Glutamatergic neuron (in vitro differentiated cells): ENCODE measurements around the gene SECTM1. TPM values are rescaled to one million over a fixed set of nuclear protein-coding genes. Genes with fewer than 3 reads are reported as not detected.

ENCODE experiments used
- DNase-seq: peaks from one replicate; pipeline ENCODE4 v3.0.0; 2022
- H3K27ac Mint-ChIP-seq: one replicate; pipeline ENCODE4 v1.8.0; 2020; ENCODE audit warnings: mild to moderate bottlenecking, mixed read lengths, inconsistent platforms; ENCODE audit not compliant: unreplicated experiment
- H3K27me3 Mint-ChIP-seq: one replicate; pipeline ENCODE4 v1.8.0; 2020; ENCODE audit warnings: mild to moderate bottlenecking, moderate library complexity, mixed read lengths, inconsistent platforms; ENCODE audit not compliant: unreplicated experiment
- H3K36me3 Mint-ChIP-seq: one replicate; pipeline ENCODE4 v1.8.0; 2020; ENCODE audit warnings: mild to moderate bottlenecking, mixed read lengths, inconsistent platforms; ENCODE audit not compliant: unreplicated experiment
- H3K4me1 Mint-ChIP-seq: one replicate; pipeline ENCODE4 v1.8.0; 2020; ENCODE audit warnings: mild to moderate bottlenecking, low read depth, mixed read lengths, inconsistent platforms; ENCODE audit not compliant: unreplicated experiment
- H3K4me3 Mint-ChIP-seq: one replicate; pipeline ENCODE4 v1.8.0; 2020; ENCODE audit warnings: mild to moderate bottlenecking, mixed read lengths, inconsistent platforms; ENCODE audit not compliant: unreplicated experiment
- H3K9me3 Mint-ChIP-seq: one replicate; pipeline ENCODE4 v1.8.0; 2020; ENCODE audit warnings: mild to moderate bottlenecking, moderate library complexity, mixed read lengths, inconsistent platforms; ENCODE audit not compliant: unreplicated experiment
- total RNA-seq: library from RNA; stranded (reverse); fragmentation: NEBNext Ultra II Directional; extraction: Animal tissue kit (Norgen Biotek cat#: 25700); gene quantifications from one replicate; pipeline ENCODE4 v1.2.1, GENCODE V29; 2021; ENCODE audit not compliant: unreplicated experiment
- TF ChIP-seq, protein P1 (sequence below): fragments of 200-600 bp; sonication (generic); IDR thresholded peaks from one replicate; pipeline ENCODE4 v1.5.0; 2021; ENCODE audit not compliant: partially characterized antibody, unreplicated experiment

Gene SECTM1
- total RNA-seq, 1 donor from 2014 or later: 0.29 TPM

DNA sequence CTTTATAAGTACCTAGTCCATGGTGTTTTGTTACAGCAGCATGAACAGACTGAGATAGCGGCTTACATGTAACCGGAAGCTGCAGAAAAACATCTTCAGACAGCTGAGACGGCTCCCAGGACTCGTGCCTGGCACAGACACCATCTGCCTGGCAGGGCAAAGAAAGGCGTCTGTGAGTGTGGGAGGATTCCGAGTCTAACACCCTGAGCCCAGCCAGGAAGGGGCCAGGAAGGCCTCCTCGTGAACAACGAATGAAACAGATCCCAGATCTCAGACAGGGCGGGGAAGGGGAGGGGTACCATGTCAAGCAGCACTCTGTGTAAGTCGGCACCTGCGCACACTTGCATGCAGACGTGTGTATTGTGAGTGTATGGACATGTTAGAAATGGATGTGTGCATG, 55.7 kb downstream of the SECTM1 start:
- Mint-ChIP-seq H3K27me3 (peaks cover 3% of the 10 kb centered on the region), H3K27ac (no peak overlapping the region), H3K4me3 (no peak overlapping the region)

DNA sequence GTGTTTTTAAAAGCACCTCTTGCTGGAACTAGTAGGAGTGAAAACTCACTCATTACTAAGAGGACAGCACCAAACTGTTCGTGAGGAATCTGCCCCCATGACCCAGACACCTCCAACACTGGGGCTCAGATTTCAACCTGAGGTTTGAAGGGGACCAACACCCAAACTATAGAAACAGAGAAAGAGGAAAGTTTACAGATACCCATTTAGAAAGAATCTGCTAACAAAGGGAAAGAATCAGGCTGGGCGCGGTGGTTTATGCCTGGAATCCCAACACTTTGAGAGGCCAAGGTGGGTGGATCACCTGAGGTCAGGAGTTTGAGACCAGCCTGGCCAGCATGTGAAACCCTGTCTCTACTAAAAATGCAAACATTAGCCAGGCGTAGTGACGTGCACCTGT, 56.6 kb downstream of the SECTM1 start:
- peaks cover 5% of the 10 kb centered on the region for H3K36me3 Mint-ChIP-seq
- no peak overlapping the region for H3K27ac Mint-ChIP-seq
- peak overlapping the region; percentile 46 for H3K4me3 Mint-ChIP-seq
- H3K4me1 Mint-ChIP-seq: peaks cover 13% of the 10 kb centered on the region
- H3K9me3 Mint-ChIP-seq: peaks cover 13% of the 10 kb centered on the region
- peaks cover 6% of the 10 kb centered on the region for H3K27me3 Mint-ChIP-seq
- no peak for DNase-seq
- TF ChIP-seq, protein P1, sequence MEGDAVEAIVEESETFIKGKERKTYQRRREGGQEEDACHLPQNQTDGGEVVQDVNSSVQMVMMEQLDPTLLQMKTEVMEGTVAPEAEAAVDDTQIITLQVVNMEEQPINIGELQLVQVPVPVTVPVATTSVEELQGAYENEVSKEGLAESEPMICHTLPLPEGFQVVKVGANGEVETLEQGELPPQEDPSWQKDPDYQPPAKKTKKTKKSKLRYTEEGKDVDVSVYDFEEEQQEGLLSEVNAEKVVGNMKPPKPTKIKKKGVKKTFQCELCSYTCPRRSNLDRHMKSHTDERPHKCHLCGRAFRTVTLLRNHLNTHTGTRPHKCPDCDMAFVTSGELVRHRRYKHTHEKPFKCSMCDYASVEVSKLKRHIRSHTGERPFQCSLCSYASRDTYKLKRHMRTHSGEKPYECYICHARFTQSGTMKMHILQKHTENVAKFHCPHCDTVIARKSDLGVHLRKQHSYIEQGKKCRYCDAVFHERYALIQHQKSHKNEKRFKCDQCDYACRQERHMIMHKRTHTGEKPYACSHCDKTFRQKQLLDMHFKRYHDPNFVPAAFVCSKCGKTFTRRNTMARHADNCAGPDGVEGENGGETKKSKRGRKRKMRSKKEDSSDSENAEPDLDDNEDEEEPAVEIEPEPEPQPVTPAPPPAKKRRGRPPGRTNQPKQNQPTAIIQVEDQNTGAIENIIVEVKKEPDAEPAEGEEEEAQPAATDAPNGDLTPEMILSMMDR: no peak

More for the DNA sequence above, 55.7 kb downstream of the SECTM1 start:
- Mint-ChIP-seq H3K9me3 (peaks cover 9% of the 10 kb centered on the region), H3K36me3 (no peaks in the 10 kb centered on the region), H3K4me1 (peaks cover 11% of the 10 kb centered on the region)
- TF ChIP-seq, protein P1: no peak
- no peak for DNase-seq

DNA sequence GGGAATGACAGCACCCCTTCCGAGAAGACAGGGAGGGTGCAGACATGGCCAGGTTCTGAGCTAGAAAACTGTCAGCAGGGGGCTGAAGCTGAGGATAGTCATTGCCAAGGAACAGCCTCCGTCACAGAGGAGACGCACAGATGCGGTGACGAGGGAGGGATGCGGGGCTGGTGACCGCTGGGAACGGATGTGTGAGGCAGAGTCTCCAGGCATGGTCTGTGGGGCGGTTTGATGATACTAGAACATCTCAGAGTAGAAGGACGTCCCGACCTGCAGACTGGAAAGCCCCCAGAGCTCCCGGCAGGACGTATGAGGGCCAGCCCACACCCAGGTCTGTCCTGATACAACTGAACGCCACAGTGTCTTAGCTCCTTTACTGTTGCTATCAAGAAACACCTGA, 58.2 kb downstream of the SECTM1 start:
- Mint-ChIP-seq H3K4me3 (peak overlapping the region; percentile 60), H3K9me3 (peaks cover 11% of the 10 kb centered on the region), H3K27me3 (peaks cover 5% of the 10 kb centered on the region), H3K27ac (peak overlapping the region; percentile 38), H3K36me3 (peaks cover 5% of the 10 kb centered on the region), H3K4me1 (peaks cover 17% of the 10 kb centered on the region)
- TF ChIP-seq, protein P1: no peak
- no peak for DNase-seq

DNA sequence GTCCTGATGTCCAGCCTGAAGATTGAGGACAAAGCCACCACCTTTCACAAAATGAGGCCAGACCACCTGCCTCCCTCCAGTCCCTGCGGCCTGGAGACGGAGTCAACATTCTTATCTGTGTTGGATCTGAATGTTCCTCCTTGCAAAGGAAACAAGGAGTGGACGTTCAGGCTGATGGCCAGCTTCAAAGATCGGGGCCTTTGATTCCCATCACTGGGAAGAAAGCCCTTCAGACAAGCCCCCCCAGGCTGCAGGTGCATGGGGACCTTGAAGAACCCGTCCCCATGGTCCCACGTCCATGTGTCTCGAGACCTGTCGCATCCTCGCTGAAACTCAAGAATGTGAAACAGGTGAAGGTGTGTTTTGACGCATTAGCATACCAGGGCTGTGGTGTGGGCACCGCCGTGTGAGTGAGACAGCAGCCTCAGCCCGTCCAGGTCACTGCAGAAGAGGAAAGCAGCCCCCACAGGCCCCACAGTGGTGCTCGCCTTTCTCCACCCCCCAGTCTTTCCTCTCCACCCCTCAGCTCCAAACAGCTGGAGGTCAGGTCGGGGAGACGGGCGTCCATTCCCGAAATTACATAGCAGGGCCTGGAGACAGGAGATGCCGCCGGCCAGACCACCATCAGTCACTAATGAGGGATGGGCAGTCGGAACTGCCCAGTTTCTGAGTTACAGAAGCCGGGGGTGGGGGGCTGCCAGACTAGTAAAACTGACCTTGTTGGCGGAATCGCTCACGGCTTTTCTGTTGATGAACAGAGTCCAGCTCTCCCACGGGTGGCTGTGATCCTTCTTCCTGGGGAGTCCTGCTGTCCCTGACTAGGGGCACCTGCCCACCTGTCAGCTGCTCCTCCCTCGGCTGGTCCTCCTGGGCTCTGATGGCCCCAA, 59.2 kb downstream of the SECTM1 start:
- TF ChIP-seq, protein P1: no peak
- Mint-ChIP-seq H3K36me3 (peaks cover 5% of the 10 kb centered on the region), H3K4me1 (peaks cover 26% of the 10 kb centered on the region), H3K9me3 (peaks cover 12% of the 10 kb centered on the region), H3K4me3 (peak overlapping the region; percentile 78), H3K27ac (no peak overlapping the region), H3K27me3 (peaks cover 5% of the 10 kb centered on the region)
- DNase-seq: no peak

DNA sequence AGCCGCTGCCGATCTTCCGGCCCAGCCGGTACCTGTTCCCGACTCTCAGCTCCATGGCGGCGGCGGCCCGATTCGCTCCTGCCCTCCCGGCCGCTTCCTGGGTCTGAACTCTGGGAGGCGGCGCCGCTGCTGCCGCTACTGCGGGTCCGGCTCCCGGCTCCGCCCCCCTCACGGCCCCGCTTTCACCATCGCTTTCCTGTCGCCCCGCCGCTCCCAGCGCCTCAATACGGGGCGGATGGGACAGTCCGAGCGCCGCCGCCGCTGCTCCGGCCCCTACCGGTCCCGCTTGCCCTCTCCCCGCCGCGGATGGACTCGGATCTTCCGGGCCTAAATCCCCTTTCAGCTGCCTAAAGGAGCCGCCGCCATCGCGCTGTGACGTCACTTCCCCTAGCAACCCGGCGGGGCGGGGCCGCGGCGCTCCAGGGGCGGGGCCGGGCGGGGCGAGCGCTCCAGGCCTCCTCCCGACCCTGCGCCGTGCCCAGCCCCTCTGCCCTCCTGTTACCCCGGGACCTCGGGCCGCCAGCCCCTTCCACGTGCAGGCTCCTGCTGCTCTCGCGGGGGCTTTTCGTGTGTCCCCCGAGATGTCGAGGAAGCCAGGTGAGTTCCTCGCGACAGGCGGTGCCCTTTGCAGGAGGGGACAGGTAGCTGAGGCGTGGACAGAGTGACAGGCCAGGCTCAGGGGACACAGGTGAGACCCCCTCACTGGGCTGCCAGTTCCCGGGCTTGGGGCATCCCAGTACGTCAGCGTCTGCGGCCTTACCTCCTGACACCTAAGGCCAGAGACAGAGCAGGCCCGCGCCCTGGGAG, 60.0 kb downstream of the SECTM1 start, which contains the start of gene CSNK1D:
Gene CSNK1D (minus strand): TSS at position 374 of the 807 bp plus-strand sequence. CDS start 319 bp downstream, at position 55.
- Mint-ChIP-seq H3K27me3 (peaks cover 5% of the 10 kb centered on the region), H3K4me1 (peaks cover 29% of the 10 kb centered on the region), H3K27ac (peak within 1 kb of the TSS; percentile 99), H3K4me3 (peak within 1 kb of the TSS; percentile 100), H3K9me3 (peaks cover 12% of the 10 kb centered on the region), H3K36me3 (peaks cover 5% of the 10 kb centered on the region)
- peak; percentile 96 for DNase-seq
- TF ChIP-seq, protein P1: no peak
